ENCODE data around the gene MRAS.

Gene MRAS

GRCh38 chr3:138378990-138379389, 30.6 kb downstream of the MRAS start:
- DNase-seq (no peak), ATAC-seq (replicated peaks) (no peak)
- H3K27me3 Mint-ChIP-seq = peaks cover 65 to 74% of the 10 kb centered on the region in 2 donors
- no peaks in the 10 kb centered on the region for H3K36me3 Mint-ChIP-seq
- H3K27ac Mint-ChIP-seq = no peak overlapping the region
- no peak overlapping the region for H3K4me3 Mint-ChIP-seq
- peaks cover 0 to 3% of the 10 kb centered on the region in 2 donors for H3K9me3 Mint-ChIP-seq
- H3K4me1 Mint-ChIP-seq = no peaks in the 10 kb centered on the region

GRCh38 chr3:138381413-138381901, 33.1 kb downstream of the MRAS start:
- Mint-ChIP-seq H3K4me1 (peaks cover 2 to 6% of the 10 kb centered on the region in 2 donors), H3K4me3 (no peak overlapping the region), H3K36me3 (peaks cover 0 to 4% of the 10 kb centered on the region in 2 donors), H3K27me3 (peaks cover 60 to 76% of the 10 kb centered on the region in 2 donors), H3K9me3 (no peaks in the 10 kb centered on the region), H3K27ac (no peak overlapping the region)
- no peak for DNase-seq
- no peak for ATAC-seq (replicated peaks)

GRCh38 chr3:138381950-138382715, 33.8 kb downstream of the MRAS start:
- Mint-ChIP-seq H3K36me3 (peaks cover 0 to 4% of the 10 kb centered on the region in 2 donors), H3K4me1 (peaks cover 2 to 6% of the 10 kb centered on the region in 2 donors), H3K9me3 (no peaks in the 10 kb centered on the region), H3K4me3 (no peak overlapping the region), H3K27me3 (peaks cover 60 to 76% of the 10 kb centered on the region in 2 donors), H3K27ac (no peak overlapping the region)
- DNase-seq (no peak), ATAC-seq (replicated peaks) (no peak)

GRCh38 chr3:138383715-138384465, 35.5 kb downstream of the MRAS start:
- Mint-ChIP-seq H3K9me3 (no peaks in the 10 kb centered on the region), H3K36me3 (peaks cover 0 to 4% of the 10 kb centered on the region in 2 donors), H3K4me3 (no peak overlapping the region), H3K27ac (no peak overlapping the region), H3K27me3 (peaks cover 53 to 72% of the 10 kb centered on the region in 2 donors), H3K4me1 (peaks cover 2 to 6% of the 10 kb centered on the region in 2 donors)
- ATAC-seq (replicated peaks) (no peak), DNase-seq (no peak)

- Mint-ChIP-seq H3K36me3 (peaks cover 0 to 4% of the 10 kb centered on the region in 2 donors), H3K4me3 (no peak overlapping the region), H3K4me1 (peaks cover 2 to 6% of the 10 kb centered on the region in 2 donors), H3K27me3 (peaks cover 55 to 73% of the 10 kb centered on the region in 2 donors), H3K9me3 (no peaks in the 10 kb centered on the region), H3K27ac (no peak overlapping the region)
- ATAC-seq (replicated peaks) = no peak
- DNase-seq = no peak
Observed at GRCh38 chr3:138384531-138384930, 36.2 kb downstream of the MRAS start.

GRCh38 chr3:138384976-138385375, 36.6 kb downstream of the MRAS start:
- Mint-ChIP-seq H3K36me3 (peaks cover 0 to 4% of the 10 kb centered on the region in 2 donors), H3K27me3 (peaks cover 54 to 74% of the 10 kb centered on the region in 2 donors), H3K4me1 (peaks cover 2 to 6% of the 10 kb centered on the region in 2 donors), H3K4me3 (no peak overlapping the region), H3K27ac (no peak overlapping the region), H3K9me3 (no peaks in the 10 kb centered on the region)
- no peak for ATAC-seq (replicated peaks)
- no peak for DNase-seq

GRCh38 chr3:138389144-138389601, 40.8 kb downstream of the MRAS start:
- peaks cover 0 to 4% of the 10 kb centered on the region in 2 donors for H3K36me3 Mint-ChIP-seq
- H3K4me3 Mint-ChIP-seq = no peak overlapping the region
- ATAC-seq (replicated peaks) = no peak
- no peak for DNase-seq
- H3K27me3 Mint-ChIP-seq = peaks cover 41 to 69% of the 10 kb centered on the region in 2 donors
- H3K9me3 Mint-ChIP-seq = no peaks in the 10 kb centered on the region
- H3K4me1 Mint-ChIP-seq = peaks cover 2 to 6% of the 10 kb centered on the region in 2 donors
- no peak overlapping the region for H3K27ac Mint-ChIP-seq

GRCh38 chr3:138389841-138390581, 41.6 kb downstream of the MRAS start:
- no peak for ATAC-seq (replicated peaks)
- Mint-ChIP-seq H3K36me3 (no peaks in the 10 kb centered on the region), H3K9me3 (no peaks in the 10 kb centered on the region), H3K27me3 (peaks cover 36 to 67% of the 10 kb centered on the region in 2 donors), H3K4me1 (peaks cover 0 to under 1% of the 10 kb centered on the region in 2 donors), H3K27ac (no peak overlapping the region), H3K4me3 (no peak overlapping the region)
- DNase-seq = no peak

GRCh38 chr3:138390582-138390932, 42.2 kb downstream of the MRAS start:
- Mint-ChIP-seq H3K9me3 (no peaks in the 10 kb centered on the region), H3K27me3 (peaks cover 40 to 68% of the 10 kb centered on the region in 2 donors), H3K36me3 (no peaks in the 10 kb centered on the region), H3K4me1 (no peaks in the 10 kb centered on the region), H3K27ac (no peak overlapping the region), H3K4me3 (no peak overlapping the region)
- DNase-seq (no peak), ATAC-seq (replicated peaks) (no peak)

- Mint-ChIP-seq H3K27me3 (peaks cover 45 to 55% of the 10 kb centered on the region in 2 donors), H3K27ac (no peak overlapping the region), H3K9me3 (no peaks in the 10 kb centered on the region), H3K4me1 (peaks cover 5 to 9% of the 10 kb centered on the region in 2 donors), H3K36me3 (no peaks in the 10 kb centered on the region), H3K4me3 (no peak overlapping the region)
- DNase-seq (no peak), ATAC-seq (replicated peaks) (no peak)
Observed at GRCh38 chr3:138394156-138394555, 45.8 kb downstream of the MRAS start.

GRCh38 chr3:138394686-138395085, 46.3 kb downstream of the MRAS start:
- Mint-ChIP-seq H3K36me3 (no peaks in the 10 kb centered on the region), H3K27me3 (peaks cover 41 to 50% of the 10 kb centered on the region in 2 donors), H3K27ac (no peak overlapping the region), H3K4me3 (no peak overlapping the region), H3K4me1 (peaks cover 5 to 9% of the 10 kb centered on the region in 2 donors), H3K9me3 (no peaks in the 10 kb centered on the region)
- no peak for ATAC-seq (replicated peaks)
- DNase-seq = no peak

- peaks cover 5 to 9% of the 10 kb centered on the region in 2 donors for H3K4me1 Mint-ChIP-seq
- no peak overlapping the region for H3K27ac Mint-ChIP-seq
- DNase-seq (no peak), ATAC-seq (replicated peaks) (no peak)
- peaks cover 40 to 41% of the 10 kb centered on the region in 2 donors for H3K27me3 Mint-ChIP-seq
- H3K9me3 Mint-ChIP-seq = no peaks in the 10 kb centered on the region
- H3K36me3 Mint-ChIP-seq = no peaks in the 10 kb centered on the region
- H3K4me3 Mint-ChIP-seq = no peak overlapping the region
Observed at GRCh38 chr3:138395865-138396751, 47.7 kb downstream of the MRAS start.

- Mint-ChIP-seq H3K9me3 (no peaks in the 10 kb centered on the region), H3K36me3 (no peaks in the 10 kb centered on the region), H3K27ac (peak overlapping the region; percentile 39), H3K4me1 (peaks cover 5 to 9% of the 10 kb centered on the region in 2 donors), H3K4me3 (no peak overlapping the region), H3K27me3 (peaks cover 41 to 43% of the 10 kb centered on the region in 2 donors)
- DNase-seq (no peak), ATAC-seq (replicated peaks) (peak; percentile 39 to 46)
Observed at GRCh38 chr3:138396752-138397410, 48.5 kb downstream of the MRAS start.
